Measurements from ENCODE around the gene NDUFS8. TPM values are rescaled to one million over a fixed set of nuclear protein-coding genes. Genes with fewer than 3 reads are reported as not detected.
A peak's percentile ranks its signal among the peaks of the same experiment; 100 is the strongest.

The NDUFS8 gene
- total and polyA plus RNA-seq, 2 of the 13 experiments (the other 11 are each of a cell fraction or from before 2014, with no cell fraction given), result 96.7 to 158 TPM

DNA sequence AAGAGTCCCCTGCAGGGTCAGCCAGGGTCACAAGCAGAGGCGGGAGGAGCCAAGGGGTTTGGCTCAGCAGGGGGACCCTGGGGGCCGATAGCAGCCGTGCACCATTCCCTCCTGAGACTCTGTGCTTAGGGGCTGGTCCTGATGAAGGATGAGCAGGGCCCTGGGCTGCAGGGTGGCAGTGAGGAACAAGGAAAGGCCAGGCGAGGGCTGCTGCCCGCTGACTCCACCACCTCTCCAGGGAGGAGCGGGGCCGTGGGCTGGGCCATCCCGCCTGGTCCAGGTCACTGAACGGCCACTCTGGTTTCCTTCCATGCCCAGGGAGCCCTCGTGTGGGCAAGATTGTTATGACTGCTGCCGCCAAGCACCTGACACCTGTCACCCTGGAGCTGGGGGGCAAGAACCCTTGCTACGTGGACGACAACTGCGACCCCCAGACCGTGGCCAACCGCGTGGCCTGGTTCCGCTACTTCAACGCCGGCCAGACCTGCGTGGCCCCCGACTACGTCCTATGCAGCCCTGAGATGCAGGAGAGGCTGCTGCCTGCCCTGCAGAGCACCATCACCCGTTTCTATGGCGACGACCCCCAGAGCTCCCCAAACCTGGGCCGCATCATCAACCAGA, 9.2 kb upstream of the NDUFS8 start (continued):
- TF ChIP-seq RARA (CRISPR knock-in tag; IDR thresholded peaks at IDR 0.05), result peak; percentile 79
- TF ChIP-seq ZBTB38 (CRISPR knock-in tag; IDR thresholded peaks at IDR 0.05), result 0 out of 2 replicates have a peak, but pooled peaks have one; percentile 17
- TF ChIP-seq SNAI1 (CRISPR knock-in tag; IDR thresholded peaks at IDR 0.05; ENCODE audit: borderline replicate concordance), result peak; percentile 54; the same call in 1 of the 2 replicates
- TF ChIP-seq, protein P1, sequence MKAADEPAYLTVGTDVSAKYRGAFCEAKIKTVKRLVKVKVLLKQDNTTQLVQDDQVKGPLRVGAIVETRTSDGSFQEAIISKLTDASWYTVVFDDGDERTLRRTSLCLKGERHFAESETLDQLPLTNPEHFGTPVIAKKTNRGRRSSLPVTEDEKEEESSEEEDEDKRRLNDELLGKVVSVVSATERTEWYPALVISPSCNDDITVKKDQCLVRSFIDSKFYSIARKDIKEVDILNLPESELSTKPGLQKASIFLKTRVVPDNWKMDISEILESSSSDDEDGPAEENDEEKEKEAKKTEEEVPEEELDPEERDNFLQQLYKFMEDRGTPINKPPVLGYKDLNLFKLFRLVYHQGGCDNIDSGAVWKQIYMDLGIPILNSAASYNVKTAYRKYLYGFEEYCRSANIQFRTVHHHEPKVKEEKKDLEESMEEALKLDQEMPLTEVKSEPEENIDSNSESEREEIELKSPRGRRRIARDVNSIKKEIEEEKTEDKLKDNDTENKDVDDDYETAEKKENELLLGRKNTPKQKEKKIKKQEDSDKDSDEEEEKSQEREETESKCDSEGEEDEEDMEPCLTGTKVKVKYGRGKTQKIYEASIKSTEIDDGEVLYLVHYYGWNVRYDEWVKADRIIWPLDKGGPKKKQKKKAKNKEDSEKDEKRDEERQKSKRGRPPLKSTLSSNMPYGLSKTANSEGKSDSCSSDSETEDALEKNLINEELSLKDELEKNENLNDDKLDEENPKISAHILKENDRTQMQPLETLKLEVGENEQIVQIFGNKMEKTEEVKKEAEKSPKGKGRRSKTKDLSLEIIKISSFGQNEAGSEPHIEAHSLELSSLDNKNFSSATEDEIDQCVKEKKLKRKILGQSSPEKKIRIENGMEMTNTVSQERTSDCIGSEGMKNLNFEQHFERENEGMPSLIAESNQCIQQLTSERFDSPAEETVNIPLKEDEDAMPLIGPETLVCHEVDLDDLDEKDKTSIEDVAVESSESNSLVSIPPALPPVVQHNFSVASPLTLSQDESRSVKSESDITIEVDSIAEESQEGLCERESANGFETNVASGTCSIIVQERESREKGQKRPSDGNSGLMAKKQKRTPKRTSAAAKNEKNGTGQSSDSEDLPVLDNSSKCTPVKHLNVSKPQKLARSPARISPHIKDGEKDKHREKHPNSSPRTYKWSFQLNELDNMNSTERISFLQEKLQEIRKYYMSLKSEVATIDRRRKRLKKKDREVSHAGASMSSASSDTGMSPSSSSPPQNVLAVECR (CRISPR knock-in tag; IDR thresholded peaks at IDR 0.05; ENCODE audit: borderline replicate concordance), result 0 out of 2 replicates have a peak, but pooled peaks have one; percentile 30
- TF ChIP-seq ZNF556 (CRISPR knock-in tag; IDR thresholded peaks at IDR 0.05; ENCODE audit: borderline replicate concordance), result no peak
- TF ChIP-seq, protein P2, sequence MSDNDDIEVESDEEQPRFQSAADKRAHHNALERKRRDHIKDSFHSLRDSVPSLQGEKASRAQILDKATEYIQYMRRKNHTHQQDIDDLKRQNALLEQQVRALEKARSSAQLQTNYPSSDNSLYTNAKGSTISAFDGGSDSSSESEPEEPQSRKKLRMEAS (IDR thresholded peaks at IDR 0.05), result 0 out of 2 replicates have a peak, but pooled peaks have one; percentile 13
- TF ChIP-seq NR2F6 (IDR thresholded peaks at IDR 0.05), result 0 out of 2 replicates have a peak, but pooled peaks have one; percentile 3
- no peak; the same call in 1 of the 2 replicates for TF ChIP-seq NR2F6 (CRISPR knock-in tag; IDR thresholded peaks at IDR 0.05)
- no peak for TF ChIP-seq CENPT (CRISPR knock-in tag; IDR thresholded peaks at IDR 0.05; ENCODE audit: low read depth)
- peak; percentile 6; the same call in 1 of the 2 replicates for TF ChIP-seq ZNF766 (CRISPR knock-in tag; IDR thresholded peaks at IDR 0.05; ENCODE audit: borderline replicate concordance)
- TF ChIP-seq STAG1 (CRISPR knock-in tag; IDR thresholded peaks at IDR 0.05), result peak; percentile 71
- peak; percentile 52 for TF ChIP-seq ZNF883 (CRISPR knock-in tag; IDR thresholded peaks at IDR 0.05; ENCODE audit: not compliant biosample characterization)
- TF ChIP-seq PHF21A (CRISPR knock-in tag; IDR thresholded peaks at IDR 0.05), result no peak
